ENCODE data around the gene NLGN1. TPM values are rescaled to one million over a fixed set of nuclear protein-coding genes. Genes with fewer than 3 reads are reported as not detected.

Gene NLGN1
- total RNA-seq, 4 donors from 2014 or later: 21.6 to 50.7 (median 30.4) TPM

- Histone ChIP-seq H3K36me3 (no peaks in the 10 kb centered on the region), H3K4me3 (no peak overlapping the region), H3K27me3 (no peaks in the 10 kb centered on the region), H3K4me1 (no peaks in the 10 kb centered on the region), H3K27ac (no peak overlapping the region), H3K9me3 (no peaks in the 10 kb centered on the region)
- no peak for DNase-seq (ENCODE audit: low spot score in 2 of 2)
- TF ChIP-seq EP300 (IDR thresholded peaks at IDR 0.05) (no peak), CTCF (IDR thresholded peaks at IDR 0.05) (no peak), POLR2A (IDR thresholded peaks at IDR 0.05) (no peak)
Observed at GRCh38 chr3:173615661-173616060, 218.1 kb downstream of the NLGN1 start.

GRCh38 chr3:173617490-173617889 is 219.9 kb downstream of the NLGN1 start:
- H3K27ac ChIP-seq: no peak overlapping the region

GRCh38 chr3:173618148-173618547 is 220.6 kb downstream of the NLGN1 start:
- Histone ChIP-seq H3K36me3 (no peaks in the 10 kb centered on the region), H3K27me3 (no peaks in the 10 kb centered on the region), H3K27ac (no peak overlapping the region), H3K4me3 (no peak overlapping the region), H3K9me3 (no peaks in the 10 kb centered on the region), H3K4me1 (no peaks in the 10 kb centered on the region)
- WGBS, 2 donors: 93 to 96% methylated on average over 4 of the region's 4 CpGs
- no peak for TF ChIP-seq EP300 (IDR thresholded peaks at IDR 0.05)
- no peak for TF ChIP-seq POLR2A (IDR thresholded peaks at IDR 0.05)
- no peak for TF ChIP-seq CTCF (IDR thresholded peaks at IDR 0.05)
- no peak for DNase-seq (ENCODE audit: low spot score in 2 of 2)

More at GRCh38 chr3:173617490-173617889, 219.9 kb downstream of the NLGN1 start:
- Histone ChIP-seq H3K4me3 (no peak overlapping the region), H3K27me3 (no peaks in the 10 kb centered on the region), H3K4me1 (no peaks in the 10 kb centered on the region), H3K36me3 (no peaks in the 10 kb centered on the region), H3K9me3 (no peaks in the 10 kb centered on the region)
- no peak for DNase-seq (ENCODE audit: low spot score in 2 of 2)
- TF ChIP-seq EP300 (IDR thresholded peaks at IDR 0.05) (no peak), CTCF (IDR thresholded peaks at IDR 0.05) (no peak), POLR2A (IDR thresholded peaks at IDR 0.05) (no peak)
- 74 to 88% methylated on average over 5 of the region's 5 CpGs for WGBS, 2 donors

- Histone ChIP-seq H3K27me3 (no peaks in the 10 kb centered on the region), H3K36me3 (no peaks in the 10 kb centered on the region), H3K4me3 (no peak overlapping the region), H3K4me1 (no peaks in the 10 kb centered on the region), H3K27ac (no peak overlapping the region), H3K9me3 (no peaks in the 10 kb centered on the region)
- no peak for TF ChIP-seq POLR2A (IDR thresholded peaks at IDR 0.05)
- no peak for TF ChIP-seq CTCF (IDR thresholded peaks at IDR 0.05)
- TF ChIP-seq EP300 (IDR thresholded peaks at IDR 0.05): no peak
- no peak for DNase-seq (ENCODE audit: low spot score in 2 of 2)
- WGBS, 2 donors: 37 to 67% methylated on average over 4 of the region's 4 CpGs
Observed at GRCh38 chr3:173618703-173619102, 221.2 kb downstream of the NLGN1 start.

- no peak overlapping the region for H3K4me3 ChIP-seq
- no peak overlapping the region for H3K27ac ChIP-seq
- H3K4me1 ChIP-seq: no peaks in the 10 kb centered on the region
- TF ChIP-seq POLR2A (IDR thresholded peaks at IDR 0.05) (no peak), EP300 (IDR thresholded peaks at IDR 0.05) (no peak), CTCF (IDR thresholded peaks at IDR 0.05) (no peak)
- no peaks in the 10 kb centered on the region for H3K27me3 ChIP-seq
- DNase-seq (ENCODE audit: low spot score in 2 of 2): no peak
- no peaks in the 10 kb centered on the region for H3K9me3 ChIP-seq
- WGBS, 2 donors: 80 to 88% methylated on average over 1 of the region's 1 CpG
- H3K36me3 ChIP-seq: no peaks in the 10 kb centered on the region
Observed at GRCh38 chr3:173622166-173622565, 224.6 kb downstream of the NLGN1 start.
